GM23248 (cell line): ENCODE results near the gene PTCH2. TPM values are rescaled to one million over a fixed set of nuclear protein-coding genes. Genes with fewer than 3 reads are reported as not detected.
A peak's percentile ranks its signal among the peaks of the same experiment; 100 is the strongest.

Experiments
- DNase-seq: peaks from one replicate; pipeline ENCODE4 v3.0.0-alpha.2; 2015
- H2AFZ ChIP-seq: fragments of 200-600 bp; sonication (generic); 2 replicates; pipeline ENCODE4 v1.6.1; 2016; ENCODE audit warnings: antibody characterized with exemption
- H3F3A ChIP-seq: fragments of 200-600 bp; sonication (generic); 2 replicates; pipeline ENCODE4 v1.6.1; 2016; ENCODE audit warnings: mild to moderate bottlenecking, antibody characterized with exemption, mixed run types; ENCODE audit not compliant: insufficient read depth
- H3K27ac ChIP-seq: fragments of 200-600 bp; sonication (generic); 2 replicates; pipeline ENCODE4 v1.5.1; 2016; ENCODE audit warnings: mild to moderate bottlenecking
- H3K27me3 ChIP-seq: fragments of 200-600 bp; sonication (generic); replicated peaks from 2 replicates; pipeline ENCODE4 v1.6.1; 2016; ENCODE audit warnings: mild to moderate bottlenecking; ENCODE audit not compliant: insufficient read depth
- H3K36me3 ChIP-seq: fragments of 200-600 bp; sonication (generic); 2 replicates; pipeline ENCODE4 v1.6.1; 2016; ENCODE audit warnings: low read depth, mild to moderate bottlenecking
- H3K4me1 ChIP-seq: fragments of 200-600 bp; sonication (generic); 2 replicates; pipeline ENCODE4 v1.6.1; 2016; ENCODE audit warnings: mild to moderate bottlenecking; ENCODE audit not compliant: insufficient read depth
- H3K4me2 ChIP-seq: fragments of 200-600 bp; sonication (generic); one replicate; pipeline ENCODE4 v1.6.1; 2016; ENCODE audit warnings: mild to moderate bottlenecking; ENCODE audit not compliant: unreplicated experiment
- H3K4me3 ChIP-seq: fragments of 200-600 bp; sonication (generic); 2 replicates; pipeline ENCODE4 v1.5.1; 2016; ENCODE audit warnings: mild to moderate bottlenecking
- H3K79me2 ChIP-seq: fragments of 200-600 bp; sonication (generic); 2 replicates; pipeline ENCODE4 v1.6.1; 2016; ENCODE audit warnings: mild to moderate bottlenecking; ENCODE audit not compliant: insufficient read depth
- H3K9ac ChIP-seq: fragments of 200-600 bp; sonication (generic); 2 replicates; pipeline ENCODE4 v1.6.1; 2016; ENCODE audit warnings: mild to moderate bottlenecking
- H3K9me2 ChIP-seq: fragments of 200-600 bp; sonication (generic); 2 replicates; pipeline ENCODE4 v1.6.1; 2016; ENCODE audit warnings: mixed run types, mild to moderate bottlenecking, moderate library complexity; ENCODE audit not compliant: insufficient read depth
- H3K9me3 ChIP-seq: fragments of 200-600 bp; sonication (generic); one replicate; pipeline ENCODE4 v1.6.1; 2017; ENCODE audit warnings: low read depth
- H4K20me1 ChIP-seq: fragments of 200-600 bp; sonication (generic); 2 replicates; pipeline ENCODE4 v1.6.0; 2016; ENCODE audit not compliant: insufficient read depth
- EZH2 ChIP-seq: fragments of 200-600 bp; sonication (generic); IDR thresholded peaks from 2 replicates; pipeline ENCODE4 v1.6.1; 2018; ENCODE audit warnings: antibody characterized with exemption, mild to moderate bottlenecking; ENCODE audit not compliant: insufficient read depth, poor library complexity, severe bottlenecking
- EZH2phosphoT487 ChIP-seq: fragments of 200-600 bp; sonication (generic); IDR thresholded peaks from 2 replicates; pipeline ENCODE4 v1.6.1; 2018; ENCODE audit warnings: antibody characterized with exemption, moderate library complexity, mild to moderate bottlenecking, low read depth; ENCODE audit not compliant: insufficient read depth
- WGBS, 2 experiments: methylation state at CpG; one replicate each; pipeline ENCODE4 v1.1.6; 2015 to 2017; ENCODE audit warnings: low lambda C conversion rate in 2 of 2, low coverage in 1 of 2; ENCODE audit errors: missing lambda C conversion rate in 2 of 2; 5-methylcytosine and 5-hydroxymethylcytosine counted together
- in situ Hi-C: fragments of 300-500 bp; cut with MboI; formaldehyde crosslinking; loops from 2 replicates; pipeline ENCODE4 v1.15.0; 2020
- polyA plus RNA-seq: library from polyadenylated mRNA; unstranded; fragments of >200 nt; fragmentation: Nextera tagmentation; extraction: Ambion mirVana; gene quantifications from 2 replicates; pipeline ENCODE4 v1.2.1, GENCODE V29; 2016
- small RNA-seq: library from RNA; depleted of rRNA; stranded (forward); fragments of <200 nt; gene quantifications from one replicate; pipeline ENCODE3, GENCODE V24; 2014; ENCODE audit warnings: low read depth, low replicate concordance
- total RNA-seq: library from RNA; depleted of rRNA; stranded (reverse); fragments of >200 nt; shearing (Covaris generic); gene quantifications from 2 replicates; pipeline ENCODE4 v1.2.3, GENCODE V29; 2014; rRNA removed

PTCH2 gene
- total and polyA plus RNA-seq, 2 experiments from 2014 or later: 0.05 to 0.11 TPM

GRCh38 chr1:44777547-44777946, 65.5 kb downstream of the PTCH2 start:
- H3K9ac ChIP-seq: peak overlapping the region; percentile 95

DNA sequence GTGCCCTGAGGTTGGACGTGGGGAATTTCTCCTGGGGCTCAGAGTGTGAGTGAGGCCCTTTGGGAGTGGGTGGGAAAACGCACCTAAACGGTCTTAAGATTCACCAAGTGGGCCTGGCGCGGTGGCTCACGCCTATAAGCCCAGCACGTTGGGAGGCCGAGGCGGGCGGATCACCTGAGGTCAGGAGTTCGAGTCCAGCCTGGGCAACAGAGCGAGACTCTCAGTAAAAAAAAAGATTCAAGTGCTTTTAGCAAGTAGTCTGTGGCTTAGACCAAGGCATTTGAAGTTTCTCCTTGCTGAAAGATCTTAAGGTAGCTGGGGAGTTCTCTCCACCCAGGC, 66.4 kb downstream of the PTCH2 start:
- H3K27ac ChIP-seq: peak overlapping the region; percentile 90
- no peak for TF ChIP-seq EZH2phosphoT487
- no peak for TF ChIP-seq EZH2
- no peaks in the 10 kb centered on the region for H3K9me3 ChIP-seq
- peak overlapping the region; percentile 87 for H3K4me2 ChIP-seq
- H3K9me2 ChIP-seq: no peaks in the 10 kb centered on the region
- H3K9ac ChIP-seq: peak overlapping the region; percentile 95
- H3K36me3 ChIP-seq: peaks cover 45% of the 10 kb centered on the region
- peaks cover 55% of the 10 kb centered on the region for H3F3A ChIP-seq
- 63 to 68% methylated on average over 11 to 12 of the region's 12 CpGs for WGBS, 2 experiments
- H3K79me2 ChIP-seq: peaks cover 55% of the 10 kb centered on the region
- H3K4me3 ChIP-seq: peak overlapping the region; percentile 80
- no peaks in the 10 kb centered on the region for H3K27me3 ChIP-seq
- H4K20me1 ChIP-seq: peaks cover 9% of the 10 kb centered on the region; the same call in 1 of the 2 replicates
- in situ Hi-C loops: no loop called here
- DNase-seq: no peak
- no peak overlapping the region for H2AFZ ChIP-seq
- H3K4me1 ChIP-seq: peaks cover 20% of the 10 kb centered on the region

More at GRCh38 chr1:44777547-44777946, 65.5 kb downstream of the PTCH2 start:
- Histone ChIP-seq H4K20me1 (peaks cover 9% of the 10 kb centered on the region; the same call in 1 of the 2 replicates), H3F3A (peaks cover 61% of the 10 kb centered on the region), H3K4me1 (peaks cover 20% of the 10 kb centered on the region), H3K36me3 (peaks cover 45% of the 10 kb centered on the region), H3K27me3 (no peaks in the 10 kb centered on the region), H3K79me2 (peaks cover 55% of the 10 kb centered on the region), H3K4me2 (peak overlapping the region; percentile 23), H3K9me2 (no peaks in the 10 kb centered on the region), H3K27ac (no peak overlapping the region), H2AFZ (no peak overlapping the region), H3K4me3 (peak overlapping the region; percentile 80), H3K9me3 (no peaks in the 10 kb centered on the region)
- 82 to 85% methylated on average over 14 of the region's 14 CpGs for WGBS, 2 experiments
- no peak for TF ChIP-seq EZH2phosphoT487
- TF ChIP-seq EZH2: no peak
- in situ Hi-C loops: no loop called here
- DNase-seq: no peak

GRCh38 chr1:44775930-44776729, 66.9 kb downstream of the PTCH2 start:
- Histone ChIP-seq H3K27me3 (no peaks in the 10 kb centered on the region), H3K79me2 (peaks cover 55% of the 10 kb centered on the region), H3K9me2 (no peaks in the 10 kb centered on the region), H3K4me2 (peak overlapping the region; percentile 87), H4K20me1 (peaks cover 9% of the 10 kb centered on the region; the same call in 1 of the 2 replicates), H3K4me3 (peak overlapping the region; percentile 80), H3K9ac (peak overlapping the region; percentile 95), H3K4me1 (peaks cover 20% of the 10 kb centered on the region), H3K36me3 (peaks cover 41% of the 10 kb centered on the region), H3F3A (peaks cover 49% of the 10 kb centered on the region), H3K27ac (peak overlapping the region; percentile 90), H3K9me3 (no peaks in the 10 kb centered on the region), H2AFZ (no peak overlapping the region)
- no peak for TF ChIP-seq EZH2
- TF ChIP-seq EZH2phosphoT487: no peak
- WGBS, 2 experiments: 7 to 14% methylated on average over 33 to 36 of the region's 36 CpGs
- in situ Hi-C loops: no loop called here
- DNase-seq: peak; percentile 49

GRCh38 chr1:44775078-44775929, 67.7 kb downstream of the PTCH2 start, which contains the start of gene RPS8:
Gene RPS8, plus strand, starts transcription at chr1:44775540. Its CDS starts 57 bp downstream, at chr1:44775597.
- Histone ChIP-seq H3K4me3 (peak within 1 kb of the TSS; percentile 80), H3K79me2 (peaks cover 55% of the 10 kb centered on the region), H4K20me1 (peaks cover 9% of the 10 kb centered on the region; the same call in 1 of the 2 replicates), H3K36me3 (peaks cover 37% of the 10 kb centered on the region), H3K27ac (peak within 1 kb of the TSS; percentile 90), H3K27me3 (no peaks in the 10 kb centered on the region), H3K9me3 (no peaks in the 10 kb centered on the region), H3K9ac (peak within 1 kb of the TSS; percentile 95), H2AFZ (peak within 1 kb of the TSS; percentile 49), H3F3A (peaks cover 41% of the 10 kb centered on the region; the same call in 1 of the 2 replicates), H3K9me2 (no peaks in the 10 kb centered on the region), H3K4me1 (peaks cover 20% of the 10 kb centered on the region), H3K4me2 (peak within 1 kb of the TSS; percentile 92)
- TF ChIP-seq EZH2phosphoT487 (no peak), EZH2 (no peak)
- peak; percentile 98 for DNase-seq
- in situ Hi-C loops: no loop called here
- WGBS, 2 experiments: 1% methylated on average over 63 of the region's 65 CpGs

Small RNA genes lying within 50 kb of the gene (small RNA-seq; reads per million reads assigned to genes)
- gene AL136380.1: not detected
- 28.6 reads per million, percentile 91 among the genes with 10 or more reads in this experiment for gene SNORD38A
- not detected for gene SNORD38B
- 215 reads per million, percentile 96 among the genes with 10 or more reads in this experiment for gene SNORD46
- gene SNORD55: not detected

Other genes starting within 250 kb of the PTCH2 start
- 4.4 and 5.9 TPM in 2 replicates for gene TMEM53, start 168.8 kb downstream of the PTCH2 start, total RNA-seq
- 10.1 and 12.7 TPM in 2 replicates for gene TMEM53, start 168.8 kb downstream of the PTCH2 start, polyA plus RNA-seq
- gene ARMH1, start 168.5 kb downstream of the PTCH2 start, total RNA-seq: 0.51 and 1.4 TPM in 2 replicates
- 1.5 and 1.6 TPM in 2 replicates for gene ARMH1, start 168.5 kb downstream of the PTCH2 start, polyA plus RNA-seq
- gene RNU5D-1, start 112.1 kb downstream of the PTCH2 start, total RNA-seq: not detected in 2 replicates
- gene RNU5D-1, start 112.1 kb downstream of the PTCH2 start, polyA plus RNA-seq: not detected in 2 replicates
- 14.2 and 16.9 TPM in 2 replicates for gene KIF2C, start 103.4 kb downstream of the PTCH2 start, total RNA-seq
- gene KIF2C, start 103.4 kb downstream of the PTCH2 start, polyA plus RNA-seq: 16.4 and 16.7 TPM in 2 replicates
- gene RPS8, start 67.7 kb downstream of the PTCH2 start, total RNA-seq: 1,375 and 2,062 TPM in 2 replicates
- 570 and 596 TPM in 2 replicates for gene RPS8, start 67.7 kb downstream of the PTCH2 start, polyA plus RNA-seq
- 0.32 and 0.76 TPM in 2 replicates for gene BEST4, start 55.1 kb downstream of the PTCH2 start, total RNA-seq
- gene BEST4, start 55.1 kb downstream of the PTCH2 start, polyA plus RNA-seq: 0.30 and 0.31 TPM in 2 replicates
- gene PLK3, start 42.9 kb downstream of the PTCH2 start, total RNA-seq: 28.5 and 30.7 TPM in 2 replicates
- 29.8 and 30.2 TPM in 2 replicates for gene PLK3, start 42.9 kb downstream of the PTCH2 start, polyA plus RNA-seq
- not detected in 2 replicates for gene DYNLT4, start 35.9 kb downstream of the PTCH2 start, total RNA-seq
- 0.52 and 0.59 TPM in 2 replicates for gene DYNLT4, start 35.9 kb downstream of the PTCH2 start, polyA plus RNA-seq
- 8.0 and 12.0 TPM in 2 replicates for gene BTBD19, start 34.7 kb downstream of the PTCH2 start, total RNA-seq
- gene BTBD19, start 34.7 kb downstream of the PTCH2 start, polyA plus RNA-seq: 9.4 and 12.1 TPM in 2 replicates
- gene EIF2B3, start 143.3 kb upstream of the PTCH2 start, total RNA-seq: 30.4 and 33.5 TPM in 2 replicates
- 41.2 and 43.7 TPM in 2 replicates for gene EIF2B3, start 143.3 kb upstream of the PTCH2 start, polyA plus RNA-seq
- gene HECTD3, start 168.1 kb upstream of the PTCH2 start, total RNA-seq: 16.9 and 21.1 TPM in 2 replicates
- gene HECTD3, start 168.1 kb upstream of the PTCH2 start, polyA plus RNA-seq: 17.0 and 17.7 TPM in 2 replicates
- 103 and 111 TPM in 2 replicates for gene UROD, start 169.0 kb upstream of the PTCH2 start, total RNA-seq
- 141 and 143 TPM in 2 replicates for gene UROD, start 169.0 kb upstream of the PTCH2 start, polyA plus RNA-seq